A673 (cell line): ENCODE measurements around the gene CHIT1.

ENCODE experiments used
- EZH2 ChIP-seq: fragments of 200-600 bp; sonication (generic); IDR thresholded peaks from 2 replicates; pipeline ENCODE4 v1.6.1; 2017; ENCODE audit warnings: borderline replicate concordance, low read depth, mild to moderate bottlenecking, mixed read lengths, antibody characterized with exemption, low read length; ENCODE audit not compliant: poor library complexity, severe bottlenecking
- TF ChIP-seq, protein P1 (sequence below): fragments of 300-800, 200-600 bp; sonication (generic); conservative IDR thresholded peaks from 2 replicates; pipeline ENCODE4 v1.5.1; 2017; ENCODE audit warnings: low read depth, mild to moderate bottlenecking, antibody characterized with exemption, low read length, moderate library complexity, mixed read lengths

DNA sequence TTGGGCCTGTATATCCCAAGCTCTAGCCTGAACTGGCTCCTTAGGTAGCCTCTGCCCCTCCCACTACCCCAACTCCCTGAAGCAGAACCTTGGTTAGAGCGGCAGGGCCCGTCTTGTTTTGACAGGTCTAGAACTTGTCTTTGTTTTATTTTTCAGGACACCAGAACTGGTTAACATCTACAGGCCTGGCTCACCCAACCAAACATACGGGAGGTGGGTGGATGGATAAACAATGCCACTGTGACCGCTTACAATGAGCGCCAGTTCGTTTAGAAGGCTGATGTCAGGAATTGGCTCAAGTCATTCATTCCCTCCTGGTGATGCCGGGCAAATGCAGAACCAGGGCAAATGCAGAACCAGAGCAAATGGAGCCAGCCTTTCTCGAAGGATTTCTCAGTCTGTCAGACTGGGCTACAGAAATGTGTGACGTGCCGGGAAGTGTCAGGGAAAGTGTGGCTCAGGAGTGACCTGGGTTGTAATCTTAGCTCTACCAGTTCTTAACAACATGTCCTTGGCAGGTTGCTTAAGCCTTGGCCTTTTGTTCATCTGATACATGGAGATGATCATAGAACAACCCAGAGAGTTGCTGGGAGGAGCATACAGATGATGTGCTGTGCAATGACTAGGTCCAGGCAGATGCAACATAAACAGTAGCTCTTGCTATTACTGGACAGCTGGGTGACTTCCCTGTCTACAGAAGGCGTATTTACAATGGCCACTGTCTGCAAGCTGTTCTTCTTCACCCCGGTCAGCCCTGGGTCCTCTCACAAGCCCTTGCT lies 45.3 kb upstream of the CHIT1 start:
- TF ChIP-seq, protein P1, sequence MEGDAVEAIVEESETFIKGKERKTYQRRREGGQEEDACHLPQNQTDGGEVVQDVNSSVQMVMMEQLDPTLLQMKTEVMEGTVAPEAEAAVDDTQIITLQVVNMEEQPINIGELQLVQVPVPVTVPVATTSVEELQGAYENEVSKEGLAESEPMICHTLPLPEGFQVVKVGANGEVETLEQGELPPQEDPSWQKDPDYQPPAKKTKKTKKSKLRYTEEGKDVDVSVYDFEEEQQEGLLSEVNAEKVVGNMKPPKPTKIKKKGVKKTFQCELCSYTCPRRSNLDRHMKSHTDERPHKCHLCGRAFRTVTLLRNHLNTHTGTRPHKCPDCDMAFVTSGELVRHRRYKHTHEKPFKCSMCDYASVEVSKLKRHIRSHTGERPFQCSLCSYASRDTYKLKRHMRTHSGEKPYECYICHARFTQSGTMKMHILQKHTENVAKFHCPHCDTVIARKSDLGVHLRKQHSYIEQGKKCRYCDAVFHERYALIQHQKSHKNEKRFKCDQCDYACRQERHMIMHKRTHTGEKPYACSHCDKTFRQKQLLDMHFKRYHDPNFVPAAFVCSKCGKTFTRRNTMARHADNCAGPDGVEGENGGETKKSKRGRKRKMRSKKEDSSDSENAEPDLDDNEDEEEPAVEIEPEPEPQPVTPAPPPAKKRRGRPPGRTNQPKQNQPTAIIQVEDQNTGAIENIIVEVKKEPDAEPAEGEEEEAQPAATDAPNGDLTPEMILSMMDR, result no peak
- no peak for TF ChIP-seq EZH2
